HFF-Myc (cell line): ENCODE data around the gene TFEB.

ENCODE experiments used
- DNase-seq: peaks from one replicate; pipeline ENCODE4 v3.0.0-alpha.2; 2011; ENCODE audit warnings: low read depth; ENCODE audit errors: extremely low read depth
- H3K4me3 ChIP-seq: replicated peaks from 2 replicates; pipeline ENCODE4 v1.5.1; 2011; ENCODE audit warnings: low read depth, mild to moderate bottlenecking, control low read depth, low read length
- CTCF ChIP-seq: IDR thresholded peaks from 2 replicates; pipeline ENCODE4 v1.5.1; 2012; ENCODE audit warnings: mild to moderate bottlenecking, low read depth, low read length, control low read depth; ENCODE audit errors: missing control alignments

Gene TFEB

GRCh38 chr6:41700463-41701347 lies 34.7 kb downstream of the TFEB start:
- no peak for DNase-seq

GRCh38 chr6:41699063-41699462 lies 36.3 kb downstream of the TFEB start:
- no peak for TF ChIP-seq CTCF
- DNase-seq: no peak
- no peak overlapping the region for H3K4me3 ChIP-seq

More at GRCh38 chr6:41700463-41701347, 34.7 kb downstream of the TFEB start:
- no peak for TF ChIP-seq CTCF
- H3K4me3 ChIP-seq: no peak overlapping the region

- peak; percentile 80 for DNase-seq
- 0 out of 2 replicates have a peak overlapping the region, but pooled peaks have one; percentile 1 for H3K4me3 ChIP-seq
- TF ChIP-seq CTCF: no peak
Measured at GRCh38 chr6:41697861-41698781, 37.3 kb downstream of the TFEB start.

GRCh38 chr6:41696788-41697187 lies 38.6 kb downstream of the TFEB start:
- no peak for DNase-seq
- no peak for TF ChIP-seq CTCF
- H3K4me3 ChIP-seq: no peak overlapping the region

GRCh38 chr6:41695825-41696224 lies 39.6 kb downstream of the TFEB start:
- no peak for DNase-seq
- TF ChIP-seq CTCF: no peak
- no peak overlapping the region for H3K4me3 ChIP-seq

- no peak overlapping the region for H3K4me3 ChIP-seq
- DNase-seq: no peak
- no peak for TF ChIP-seq CTCF
Measured at GRCh38 chr6:41694815-41695526, 40.4 kb downstream of the TFEB start.
